Measurements from ENCODE around the gene SYT1.

The SYT1 gene

GRCh38 chr12:78891646-78892353, 27.2 kb downstream of the SYT1 start:
- DNase-seq (ENCODE audit: low read depth), result no peak

- DNase-seq (ENCODE audit: low read depth), result no peak
Measured at GRCh38 chr12:78898416-78898815, 33.8 kb downstream of the SYT1 start.

- DNase-seq (ENCODE audit: low read depth), result no peak
Measured at GRCh38 chr12:78914859-78915331, 50.3 kb downstream of the SYT1 start.

GRCh38 chr12:78916845-78917480, 52.4 kb downstream of the SYT1 start:
- no peak for DNase-seq (ENCODE audit: low read depth)

GRCh38 chr12:78917513-78917912, 52.9 kb downstream of the SYT1 start:
- DNase-seq (ENCODE audit: low read depth), result no peak

- no peak for DNase-seq (ENCODE audit: low read depth)
Measured at GRCh38 chr12:78918268-78918667, 53.7 kb downstream of the SYT1 start.

- DNase-seq (ENCODE audit: low read depth), result peak; percentile 21
Measured at GRCh38 chr12:78928200-78929074, 63.9 kb downstream of the SYT1 start.

GRCh38 chr12:78929075-78929418, 64.5 kb downstream of the SYT1 start:
- DNase-seq (ENCODE audit: low read depth), result no peak

GRCh38 chr12:78931466-78931990, 67.0 kb downstream of the SYT1 start:
- DNase-seq (ENCODE audit: low read depth), result no peak

- DNase-seq (ENCODE audit: low read depth), result no peak
Measured at GRCh38 chr12:78933014-78933413, 68.4 kb downstream of the SYT1 start.

- DNase-seq (ENCODE audit: low read depth), result no peak
Measured at GRCh38 chr12:78938341-78939084, 73.9 kb downstream of the SYT1 start.

- no peak for DNase-seq (ENCODE audit: low read depth)
Measured at GRCh38 chr12:78949532-78949931, 85.0 kb downstream of the SYT1 start.

- no peak for DNase-seq (ENCODE audit: low read depth)
Measured at GRCh38 chr12:78951803-78952551, 87.4 kb downstream of the SYT1 start.

GRCh38 chr12:78952552-78952929, 88.0 kb downstream of the SYT1 start:
- DNase-seq (ENCODE audit: low read depth), result no peak

- DNase-seq (ENCODE audit: low read depth), result no peak
Measured at GRCh38 chr12:78958941-78959340, 94.4 kb downstream of the SYT1 start.

GRCh38 chr12:78959556-78959955, 95.0 kb downstream of the SYT1 start:
- no peak for DNase-seq (ENCODE audit: low read depth)

GRCh38 chr12:78961171-78961570, 96.6 kb downstream of the SYT1 start:
- DNase-seq (ENCODE audit: low read depth), result no peak

- no peak for DNase-seq (ENCODE audit: low read depth)
Measured at GRCh38 chr12:78963439-78964227, 99.1 kb downstream of the SYT1 start.

GRCh38 chr12:78964521-78964920, 99.9 kb downstream of the SYT1 start:
- no peak for DNase-seq (ENCODE audit: low read depth)

- no peak for DNase-seq (ENCODE audit: low read depth)
Measured at GRCh38 chr12:78966062-78966461, 101.5 kb downstream of the SYT1 start.
